HG02623 (cell line): Measurements from ENCODE around the gene SKAP1.
"Not testable (repeated sequence)": the region's sequence is repeated elsewhere in the genome, so short reads cannot be mapped to it uniquely, and the experiment has no call there.

Experiments
- ATAC-seq: cut with Tn5 transposase; IDR thresholded peaks from one replicate; pipeline ENCODE4 v1.9.1; 2021; ENCODE audit warnings: moderate library complexity; ENCODE audit not compliant: unreplicated experiment

SKAP1 gene

GRCh38 chr17:48449335-48449734 is 19.3 kb upstream of the SKAP1 start:
- not testable (repeated sequence) for ATAC-seq

GRCh38 chr17:48445248-48445620 is 15.2 kb upstream of the SKAP1 start:
- ATAC-seq, result no peak

- ATAC-seq, result no peak
Measured at GRCh38 chr17:48444516-48445247, 14.7 kb upstream of the SKAP1 start.

GRCh38 chr17:48443712-48444111 is 13.7 kb upstream of the SKAP1 start:
- ATAC-seq, result no peak

GRCh38 chr17:48442819-48443218 is 12.8 kb upstream of the SKAP1 start:
- ATAC-seq, result no peak

GRCh38 chr17:48441862-48442261 is 11.8 kb upstream of the SKAP1 start:
- ATAC-seq, result no peak

GRCh38 chr17:48441231-48441711 is 11.3 kb upstream of the SKAP1 start:
- ATAC-seq, result peak; percentile 59

GRCh38 chr17:48440669-48441068 is 10.7 kb upstream of the SKAP1 start:
- ATAC-seq, result no peak

GRCh38 chr17:48439875-48440505 is 10.0 kb upstream of the SKAP1 start:
- no peak for ATAC-seq

GRCh38 chr17:48439110-48439850 is 9.3 kb upstream of the SKAP1 start:
- ATAC-seq, result no peak

- no peak for ATAC-seq
Measured at GRCh38 chr17:48438516-48439061, 8.6 kb upstream of the SKAP1 start.

- ATAC-seq, result no peak
Measured at GRCh38 chr17:48433896-48434295, 3.9 kb upstream of the SKAP1 start.

GRCh38 chr17:48432820-48433775 is 3.1 kb upstream of the SKAP1 start:
- ATAC-seq, result no peak

- no peak for ATAC-seq
Measured at GRCh38 chr17:48429156-48429555, 858 bp downstream of the SKAP1 start.

- ATAC-seq, result no peak
Measured at GRCh38 chr17:48427598-48427997, 2.4 kb downstream of the SKAP1 start.

GRCh38 chr17:48426761-48427500 is 3.1 kb downstream of the SKAP1 start:
- no peak for ATAC-seq

GRCh38 chr17:48426019-48426665 is 3.9 kb downstream of the SKAP1 start:
- no peak for ATAC-seq

GRCh38 chr17:48422060-48422459 is 8.0 kb downstream of the SKAP1 start:
- not testable (repeated sequence) for ATAC-seq

GRCh38 chr17:48420823-48421222 is 9.2 kb downstream of the SKAP1 start:
- ATAC-seq, result no peak
